Loucy (cell line): ENCODE data around the gene SETBP1.

Experiments used
- EZH2phosphoT487 ChIP-seq: fragments of 200-600 bp; IDR thresholded peaks from 2 replicates; pipeline ENCODE4 v1.6.1; 2018; ENCODE audit warnings: antibody characterized with exemption, mild to moderate bottlenecking, moderate library complexity, borderline replicate concordance
- TF ChIP-seq, protein P1 (sequence below): fragments of 200-600 bp; sonication (generic); conservative IDR thresholded peaks from 2 replicates; pipeline ENCODE4 v1.5.1; 2014; ENCODE audit warnings: mild to moderate bottlenecking, antibody characterized with exemption, low read length

- TF ChIP-seq, protein P1, sequence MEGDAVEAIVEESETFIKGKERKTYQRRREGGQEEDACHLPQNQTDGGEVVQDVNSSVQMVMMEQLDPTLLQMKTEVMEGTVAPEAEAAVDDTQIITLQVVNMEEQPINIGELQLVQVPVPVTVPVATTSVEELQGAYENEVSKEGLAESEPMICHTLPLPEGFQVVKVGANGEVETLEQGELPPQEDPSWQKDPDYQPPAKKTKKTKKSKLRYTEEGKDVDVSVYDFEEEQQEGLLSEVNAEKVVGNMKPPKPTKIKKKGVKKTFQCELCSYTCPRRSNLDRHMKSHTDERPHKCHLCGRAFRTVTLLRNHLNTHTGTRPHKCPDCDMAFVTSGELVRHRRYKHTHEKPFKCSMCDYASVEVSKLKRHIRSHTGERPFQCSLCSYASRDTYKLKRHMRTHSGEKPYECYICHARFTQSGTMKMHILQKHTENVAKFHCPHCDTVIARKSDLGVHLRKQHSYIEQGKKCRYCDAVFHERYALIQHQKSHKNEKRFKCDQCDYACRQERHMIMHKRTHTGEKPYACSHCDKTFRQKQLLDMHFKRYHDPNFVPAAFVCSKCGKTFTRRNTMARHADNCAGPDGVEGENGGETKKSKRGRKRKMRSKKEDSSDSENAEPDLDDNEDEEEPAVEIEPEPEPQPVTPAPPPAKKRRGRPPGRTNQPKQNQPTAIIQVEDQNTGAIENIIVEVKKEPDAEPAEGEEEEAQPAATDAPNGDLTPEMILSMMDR: no peak
- TF ChIP-seq EZH2phosphoT487: no peak
Measured at GRCh38 chr18:44830581-44830980, 149.9 kb downstream of the SETBP1 start.
